DOHH2 (cell line): ENCODE data around the gene CAPN11.

Experiments used
- H3F3A ChIP-seq: fragments of 200-600 bp; sonication (generic), shearing (Covaris generic); 2 replicates; pipeline ENCODE4 v1.6.0; 2016; ENCODE audit warnings: antibody characterized with exemption, mild to moderate bottlenecking; ENCODE audit not compliant: control insufficient read depth, insufficient read depth
- H3K27ac ChIP-seq: fragments of 200-600 bp; sonication (generic); 2 replicates; pipeline ENCODE4 v1.5.1; 2014; ENCODE audit warnings: low read depth, mild to moderate bottlenecking, low read length, moderate library complexity
- H3K27me3 ChIP-seq: fragments of 200-600 bp; sonication (generic); 2 replicates; pipeline ENCODE4 v1.6.1; 2014; ENCODE audit warnings: mild to moderate bottlenecking, low read length, mixed read lengths; ENCODE audit not compliant: control insufficient read depth
- H3K36me3 ChIP-seq: fragments of 200-600 bp; sonication (generic); 2 replicates; pipeline ENCODE4 v1.6.1; 2014; ENCODE audit warnings: mild to moderate bottlenecking, low read length, moderate library complexity, mixed read lengths; ENCODE audit not compliant: control insufficient read depth
- H3K4me1 ChIP-seq: fragments of 200-600 bp; sonication (generic); 2 replicates; pipeline ENCODE4 v1.6.1; 2014; ENCODE audit warnings: mild to moderate bottlenecking, low read length, mixed read lengths; ENCODE audit not compliant: control insufficient read depth
- H3K4me2 ChIP-seq: fragments of 200-600 bp; sonication (generic); 2 replicates; pipeline ENCODE4 v1.6.0; 2014; ENCODE audit warnings: mild to moderate bottlenecking, low read length, moderate library complexity
- H3K4me3 ChIP-seq: fragments of 200-600 bp; sonication (generic); 2 replicates; pipeline ENCODE4 v1.5.1; 2014; ENCODE audit warnings: mild to moderate bottlenecking, low read length, mixed read lengths
- H3K79me2 ChIP-seq: fragments of 200-600 bp; sonication (generic); 2 replicates; pipeline ENCODE4 v1.6.1; 2014; ENCODE audit warnings: mild to moderate bottlenecking, low read length, mixed read lengths; ENCODE audit not compliant: control insufficient read depth
- H3K9me2 ChIP-seq: fragments of 200-600 bp; sonication (generic); replicated peaks from 2 replicates; pipeline ENCODE4 v1.6.1; 2014; ENCODE audit warnings: mild to moderate bottlenecking, low read length, mixed read lengths; ENCODE audit not compliant: control insufficient read depth
- H3K9me3 ChIP-seq: fragments of 200-600 bp; sonication (generic); 2 replicates; pipeline ENCODE4 v1.6.1; 2014; ENCODE audit warnings: antibody characterized with exemption, low read length, mixed read lengths; ENCODE audit not compliant: control insufficient read depth, insufficient read depth
- H4K20me1 ChIP-seq: fragments of 200-600 bp; sonication (generic); 2 replicates; pipeline ENCODE4 v1.6.0; 2014; ENCODE audit warnings: low read depth, mild to moderate bottlenecking, antibody characterized with exemption, low read length, moderate library complexity; ENCODE audit not compliant: control insufficient read depth, insufficient read depth
- CTCF ChIP-seq: fragments of 200-600 bp; sonication (generic); IDR thresholded peaks from one replicate; pipeline ENCODE4 v1.5.1; 2014; ENCODE audit warnings: antibody characterized with exemption, mild to moderate bottlenecking, low read depth, low read length; ENCODE audit not compliant: poor library complexity, severe bottlenecking
- EZH2phosphoT487 ChIP-seq: fragments of 200-600 bp; sonication (generic); IDR thresholded peaks from 2 replicates; pipeline ENCODE4 v1.6.1; 2017; ENCODE audit warnings: borderline replicate concordance, mild to moderate bottlenecking, antibody characterized with exemption, low read length, moderate library complexity, mixed read lengths

CAPN11 gene

DNA sequence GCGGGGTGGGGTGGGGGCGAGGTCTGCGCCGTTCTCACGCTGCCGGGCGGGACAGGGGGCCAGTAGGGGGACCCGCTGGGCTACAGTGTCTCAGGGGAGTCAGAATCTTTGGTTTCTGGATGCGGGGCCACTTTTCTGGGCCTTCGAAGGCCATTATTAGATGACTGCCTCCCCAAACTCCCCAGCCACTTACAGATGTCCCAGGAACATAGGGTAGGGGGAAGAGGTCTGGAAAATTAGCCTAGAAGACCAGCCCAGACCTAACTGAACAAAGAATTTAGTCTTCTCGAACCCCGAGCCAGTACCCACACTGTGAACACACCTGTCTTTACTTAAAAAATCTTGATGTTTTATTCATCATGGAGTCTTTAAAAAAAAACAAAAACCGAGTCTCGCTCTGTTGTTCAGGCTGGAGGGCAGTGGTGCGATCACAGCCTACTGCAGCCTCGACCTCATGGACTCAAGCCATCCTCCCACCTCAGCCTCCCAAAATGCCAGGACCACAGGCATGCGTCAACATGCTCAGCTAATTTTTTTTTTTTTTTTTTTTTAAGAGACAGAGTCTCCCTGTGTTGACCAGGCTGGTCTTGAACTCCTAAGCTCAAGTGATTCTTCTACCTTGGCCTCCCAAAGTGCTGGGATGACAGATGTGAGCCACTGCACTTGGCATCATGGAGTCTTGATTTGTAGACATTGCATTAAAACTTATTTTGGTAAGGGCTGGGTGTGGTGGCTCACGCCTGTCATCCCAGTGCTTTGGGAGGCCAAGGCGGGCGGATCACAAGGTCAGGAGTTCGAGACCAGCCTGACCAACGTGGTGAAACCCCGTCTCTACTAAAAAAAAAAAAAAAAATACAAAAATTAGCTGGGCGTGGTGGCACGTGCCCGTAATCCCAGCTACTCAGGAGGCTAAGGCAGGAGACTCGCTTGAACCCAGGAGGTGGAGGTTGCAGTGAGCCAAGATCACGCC, 61.5 kb downstream of the CAPN11 start:
- peaks cover 68% of the 10 kb centered on the region for H3K4me1 ChIP-seq
- H3K4me2 ChIP-seq = peak overlapping the region; percentile 99; the same call in 1 of the 2 replicates

GRCh38 chr6:44220913-44221290, 62.3 kb downstream of the CAPN11 start:
- Histone ChIP-seq H3K27ac (peak overlapping the region; percentile 47), H3K4me3 (no peak overlapping the region), H3K4me2 (peak overlapping the region; percentile 19), H3K79me2 (peaks cover 23% of the 10 kb centered on the region), H3K9me3 (no peaks in the 10 kb centered on the region), H3K9me2 (no peaks in the 10 kb centered on the region), H3K36me3 (peaks cover 11% of the 10 kb centered on the region), H3K4me1 (peaks cover 76% of the 10 kb centered on the region), H3K27me3 (no peaks in the 10 kb centered on the region), H3F3A (peaks cover 22% of the 10 kb centered on the region), H4K20me1 (peaks cover 5% of the 10 kb centered on the region; the same call in 1 of the 2 replicates)
- TF ChIP-seq EZH2phosphoT487 (no peak), CTCF (no peak)

More for the DNA sequence above, 61.5 kb downstream of the CAPN11 start:
- peaks cover 22% of the 10 kb centered on the region for H3F3A ChIP-seq
- peaks cover 15% of the 10 kb centered on the region for H3K79me2 ChIP-seq
- no peaks in the 10 kb centered on the region for H3K9me3 ChIP-seq
- peaks cover 5% of the 10 kb centered on the region; the same call in 1 of the 2 replicates for H4K20me1 ChIP-seq
- H3K4me3 ChIP-seq = 0 out of 2 replicates have a peak overlapping the region, but pooled peaks have one; percentile 12
- no peaks in the 10 kb centered on the region for H3K9me2 ChIP-seq
- H3K27me3 ChIP-seq = no peaks in the 10 kb centered on the region
- peaks cover 8% of the 10 kb centered on the region; the same call in 1 of the 2 replicates for H3K36me3 ChIP-seq
- H3K27ac ChIP-seq = peak overlapping the region; percentile 63
- TF ChIP-seq CTCF (no peak), EZH2phosphoT487 (no peak)

GRCh38 chr6:44221291-44221960, 62.8 kb downstream of the CAPN11 start:
- H3K9me2 ChIP-seq = no peaks in the 10 kb centered on the region
- peaks cover 11% of the 10 kb centered on the region; the same call in 1 of the 2 replicates for H4K20me1 ChIP-seq
- no peaks in the 10 kb centered on the region for H3K9me3 ChIP-seq
- H3K27me3 ChIP-seq = no peaks in the 10 kb centered on the region
- peak overlapping the region; percentile 19 for H3K4me2 ChIP-seq
- TF ChIP-seq EZH2phosphoT487 (no peak), CTCF (peak; percentile 91)
- H3K36me3 ChIP-seq = peaks cover 16% of the 10 kb centered on the region
- peaks cover 81% of the 10 kb centered on the region for H3K4me1 ChIP-seq
- H3F3A ChIP-seq = peaks cover 22% of the 10 kb centered on the region
- no peak overlapping the region for H3K4me3 ChIP-seq
- peaks cover 29% of the 10 kb centered on the region for H3K79me2 ChIP-seq
- peak overlapping the region; percentile 47 for H3K27ac ChIP-seq
